ENCODE results near the gene GRB14.

GRCh38 chr2:164620873-164621763 is at the start of gene GRB14:
- no peak; a peak in 2 of 6 replicates for TF ChIP-seq CTCF (IDR thresholded peaks at IDR 0.05 in 2 of 3, conservative IDR thresholded peaks at IDR 0.05 in 1 of 3; ENCODE audit: borderline replicate concordance in 1 of 3, insufficient read depth in 1 of 3, low read depth in 2 of 3, low read length in 2 of 3)
- no peak for TF ChIP-seq EZH2phosphoT487 (IDR thresholded peaks at IDR 0.05; ENCODE audit: borderline replicate concordance)

Data from HCT116 (cell line).